Temporal lobe (tissue), 1 donor: ENCODE results near the gene WWC2. TPM values are rescaled to one million over a fixed set of nuclear protein-coding genes. Genes with fewer than 3 reads are reported as not detected.

Experiments used
- total RNA-seq: library from RNA; depleted of rRNA; stranded (reverse); fragments of >200 nt; gene quantifications from one replicate; pipeline ENCODE4 v1.2.3, GENCODE V29; 2014

Gene WWC2
- total RNA-seq, 1 donor from 2014 or later = 12.5 TPM

Other genes with a start within 250 kb of the WWC2 start
- 25.6 TPM for gene DCTD, start 181.9 kb upstream of the WWC2 start, total RNA-seq
- gene CLDN22, start 221.0 kb downstream of the WWC2 start, total RNA-seq = not detected
- not detected for gene CLDN24, start 223.2 kb downstream of the WWC2 start, total RNA-seq